H1 (cell line): ENCODE data around the gene MTFMT. TPM values are rescaled to one million over a fixed set of nuclear protein-coding genes. Genes with fewer than 3 reads are reported as not detected.

Experiments used
- CTCF ChIA-PET: fragments of 300-600 bp; sonication (Branson Sonifier 250); formaldehyde crosslinking; loops from one replicate; lab custom pipeline; 2021; ENCODE audit not compliant: partially characterized antibody; lab: Charles Lee
- POLR2A ChIA-PET: fragments of 300-600 bp; sonication (Branson Sonifier 250); formaldehyde crosslinking; loops from one replicate; lab custom pipeline; 2021; ENCODE audit warnings: inconsistent platforms; ENCODE audit not compliant: partially characterized antibody; lab: Charles Lee
- DNase-seq, 2 experiments: peaks; one replicate each; pipeline versions ENCODE4 v3.0.0 to v3.0.0-alpha.2; 2010 to 2022; ENCODE audit warnings: low spot score in 2 of 2, low read depth in 1 of 2, mixed read lengths in 1 of 2
- FAIRE-seq: peaks from 2 replicates; lab custom pipeline; 2011; peaks lifted over from hg19 to GRCh38; lab: Jason Lieb, UNC
- H2AFZ ChIP-seq: 2 replicates; pipeline ENCODE4 v1.8.1; 2012; ENCODE audit warnings: low read length, inconsistent platforms
- H2AK5ac ChIP-seq: 2 replicates; pipeline ENCODE4 v1.6.1; 2013; ENCODE audit warnings: low read depth, low read length
- H2BK120ac ChIP-seq: replicated peaks from 2 replicates; pipeline ENCODE3; 2013; ENCODE audit warnings: low read depth, low read length, inconsistent platforms
- H2BK12ac ChIP-seq: 2 replicates; pipeline ENCODE4 v1.6.1; 2013; ENCODE audit warnings: low read depth, low read length
- H2BK15ac ChIP-seq: 2 replicates; pipeline ENCODE4 v1.6.1; 2013; ENCODE audit warnings: low read length
- H2BK20ac ChIP-seq: 2 replicates; pipeline ENCODE4 v1.6.1; 2013; ENCODE audit warnings: low read length
- H2BK5ac ChIP-seq: 2 replicates; pipeline ENCODE4 v1.6.1; 2013; ENCODE audit warnings: low read depth, low read length
- H3K14ac ChIP-seq: 2 replicates; pipeline ENCODE4 v1.6.1; 2013; ENCODE audit warnings: inconsistent platforms; ENCODE audit not compliant: insufficient read length
- H3K18ac ChIP-seq: 2 replicates; pipeline ENCODE4 v1.6.1; 2013; ENCODE audit warnings: low read length; ENCODE audit errors: extremely low read depth
- H3K23ac ChIP-seq: 2 replicates; pipeline ENCODE4 v1.6.1; 2013; ENCODE audit warnings: inconsistent platforms; ENCODE audit not compliant: insufficient read length
- H3K23me2 ChIP-seq: 2 replicates; pipeline ENCODE4 v1.6.1; 2013; ENCODE audit warnings: low read depth, low read length
- H3K27ac ChIP-seq: 2 replicates; pipeline ENCODE4 v1.6.1; 2011; ENCODE audit warnings: low read depth, low read length, inconsistent platforms
- H3K27me3 ChIP-seq, 4 experiments: replicated peaks in 1 of 4; 1 replicate in 1 of 4; 2 replicates in 3 of 4; pipeline versions ENCODE4 v1.6.1 to v1.8.1; 2011 to 2013; ENCODE audit warnings: low read length in 3 of 4, mild to moderate bottlenecking in 3 of 4, inconsistent platforms in 2 of 4, mixed read lengths in 2 of 4, moderate library complexity in 1 of 4; ENCODE audit not compliant: control insufficient read depth in 3 of 4, insufficient read depth in 3 of 4; ENCODE audit errors: extremely low read depth in 1 of 4
- H3K36me3 ChIP-seq, 4 experiments: 2 replicates each; pipeline versions ENCODE4 v1.6.1 to v1.8.1; 2011 to 2013; ENCODE audit warnings: mild to moderate bottlenecking in 4 of 4, low read length in 3 of 4, moderate library complexity in 2 of 4, control low read depth in 1 of 4, inconsistent platforms in 1 of 4; ENCODE audit not compliant: insufficient read depth in 4 of 4, control insufficient read depth in 2 of 4
- H3K4ac ChIP-seq: replicated peaks from 2 replicates; pipeline ENCODE3; 2013; ENCODE audit warnings: low read length, low read depth, mixed read lengths, inconsistent platforms; ENCODE audit not compliant: insufficient read length
- H3K4me1 ChIP-seq, 4 experiments: replicated peaks in 1 of 4; 1 replicate in 1 of 4; 2 replicates in 3 of 4; pipeline versions ENCODE4 v1.6.1 to v1.8.1; 2011 to 2013; ENCODE audit warnings: low read length in 3 of 4, inconsistent platforms in 2 of 4, mixed read lengths in 1 of 4; ENCODE audit not compliant: insufficient read depth in 4 of 4, control insufficient read depth in 3 of 4
- H3K4me2 ChIP-seq, 2 experiments: 2 replicates each; pipeline versions ENCODE4 v1.6.1 to v1.8.1; 2011 to 2013; ENCODE audit warnings: low read depth in 2 of 2, low read length in 2 of 2, control low read depth in 1 of 2, inconsistent platforms in 1 of 2, mild to moderate bottlenecking in 1 of 2; ENCODE audit not compliant: insufficient read depth in 1 of 2
- H3K4me3 ChIP-seq, 4 experiments: fragments of 200-600, 300-600 bp in 1 of 4; sonication (generic), shearing (Covaris generic), sonication (Bioruptor Twin) in 1 of 4; 2 replicates each; pipeline versions ENCODE4 v1.5.1 to v1.8.1; 2011 to 2016; ENCODE audit warnings: low read length in 4 of 4, low read depth in 3 of 4, control low read depth in 2 of 4, inconsistent platforms in 2 of 4, mild to moderate bottlenecking in 2 of 4, mixed read lengths in 1 of 4, moderate library complexity in 1 of 4; ENCODE audit not compliant: insufficient read depth in 2 of 4; ENCODE audit errors: extremely low read depth in 1 of 4
- H3K56ac ChIP-seq: replicated peaks from 2 replicates; pipeline ENCODE3; 2013; ENCODE audit warnings: low read depth, mild to moderate bottlenecking, mixed read lengths, low read length, inconsistent platforms; ENCODE audit not compliant: insufficient read length
- H3K79me1 ChIP-seq: 2 replicates; pipeline ENCODE4 v1.6.1; 2013; ENCODE audit warnings: low read depth, low read length, control low read depth
- H3K79me2 ChIP-seq, 2 experiments: 2 replicates each; pipeline versions ENCODE4 v1.6.1 to v1.8.1; 2012 to 2013; ENCODE audit warnings: low read length in 2 of 2, mild to moderate bottlenecking in 2 of 2, inconsistent platforms in 1 of 2; ENCODE audit not compliant: insufficient read depth in 2 of 2, control insufficient read depth in 1 of 2
- H3K9ac ChIP-seq, 4 experiments: replicated peaks in 1 of 4; 1 replicate in 1 of 4; 2 replicates in 3 of 4; pipeline versions ENCODE4 v1.6.1 to v1.8.1; 2011 to 2013; ENCODE audit warnings: low read depth in 3 of 4, low read length in 3 of 4, control low read depth in 2 of 4, mild to moderate bottlenecking in 2 of 4, moderate library complexity in 2 of 4, inconsistent platforms in 1 of 4; ENCODE audit errors: extremely low read depth in 1 of 4
- H3K9me3 ChIP-seq, 2 experiments: 2 replicates each; pipeline versions ENCODE4 v1.6.1 to v1.8.1; 2012 to 2013; ENCODE audit warnings: mild to moderate bottlenecking in 2 of 2, moderate library complexity in 2 of 2, control low read depth in 1 of 2, inconsistent platforms in 1 of 2, low read depth in 1 of 2, low read length in 1 of 2, mixed read lengths in 1 of 2; ENCODE audit not compliant: insufficient read depth in 2 of 2
- H4K20me1 ChIP-seq, 2 experiments: replicated peaks in 1 of 2; 2 replicates each; pipeline versions ENCODE3 to v1.8.1; 2011 to 2013; ENCODE audit warnings: inconsistent platforms in 2 of 2, low read length in 2 of 2, mild to moderate bottlenecking in 1 of 2; ENCODE audit not compliant: insufficient read depth in 2 of 2, control insufficient read depth in 1 of 2
- H4K5ac ChIP-seq: 2 replicates; pipeline ENCODE4 v1.6.1; 2013; ENCODE audit warnings: low read length, low read depth, mixed read lengths, inconsistent platforms; ENCODE audit not compliant: insufficient read length
- H4K8ac ChIP-seq: 2 replicates; pipeline ENCODE4 v1.8.0; 2013; ENCODE audit warnings: mild to moderate bottlenecking, moderate library complexity, low read length, inconsistent platforms; ENCODE audit not compliant: insufficient read depth; ENCODE audit errors: extremely low read depth
- H4K91ac ChIP-seq: replicated peaks from 2 replicates; pipeline ENCODE3; 2013; ENCODE audit warnings: low read length, mixed read lengths, inconsistent platforms; ENCODE audit not compliant: insufficient read length
- E2F6 ChIP-seq: IDR thresholded peaks from 2 replicates; pipeline ENCODE4 v1.6.1; 2012; ENCODE audit warnings: inconsistent platforms
- KDM1A ChIP-seq: fragments of 200-600, 300-600 bp; sonication (generic); IDR thresholded peaks from 2 replicates; pipeline ENCODE4 v1.7.1; 2016; ENCODE audit warnings: mild to moderate bottlenecking, low read length, borderline replicate concordance
- NRF1 ChIP-seq: IDR thresholded peaks from 2 replicates; pipeline ENCODE4 v1.6.1; 2011; ENCODE audit warnings: mild to moderate bottlenecking, low read depth, low read length, improper control_type of control experiment
- PHF8 ChIP-seq: fragments of 200-600 bp; sonication (generic); conservative IDR thresholded peaks from 2 replicates; pipeline ENCODE4 v1.7.1; 2012; ENCODE audit warnings: low read depth, mild to moderate bottlenecking, inconsistent platforms, low read length, moderate library complexity
- SIX5 ChIP-seq: IDR thresholded peaks from 2 replicates; pipeline ENCODE4 v1.6.1; 2011; ENCODE audit warnings: mild to moderate bottlenecking, low read depth, low read length
- SP1 ChIP-seq: IDR thresholded peaks from 2 replicates; pipeline ENCODE4 v1.6.1; 2011; ENCODE audit warnings: low read depth, low read length
- TAF7 ChIP-seq: optimal IDR thresholded peaks from 2 replicates; pipeline ENCODE3; 2011; ENCODE audit warnings: low read depth, mild to moderate bottlenecking, inconsistent platforms, low read length, moderate library complexity, borderline replicate concordance
- USF2 ChIP-seq: IDR thresholded peaks from 2 replicates; pipeline ENCODE4 v1.6.1; 2011; ENCODE audit warnings: low read length, improper control_type of control experiment
- YY1 ChIP-seq: IDR thresholded peaks from 2 replicates; pipeline ENCODE4 v1.6.1; 2011; ENCODE audit warnings: low read depth, mild to moderate bottlenecking, low read length
- WGBS, 2 experiments: shearing (Covaris generic) in 1 of 2; methylation state at CpG; one replicate each; pipeline versions ENCODE4 v1.1.6 to v1.1.7; 2013 to 2015; ENCODE audit warnings: low lambda C conversion rate in 2 of 2, mixed read lengths in 2 of 2, inconsistent platforms in 1 of 2, low coverage in 1 of 2, missing lambda C conversion rate in 1 of 2; ENCODE audit not compliant: insufficient replicate concordance in 2 of 2, insufficient coverage in 1 of 2, insufficient read length in 1 of 2; ENCODE audit errors: extremely low coverage in 1 of 2, missing lambda C conversion rate in 1 of 2; 5-methylcytosine and 5-hydroxymethylcytosine counted together
- polyA plus RNA-seq, 7 experiments: library from polyadenylated mRNA; depleted of rRNA in 3 of 7; stranded (reverse) in 5 of 7; unstranded in 2 of 7; fragments of >200 nt in 5 of 7; fragments of 200-250 nt in 2 of 7; gene quantifications; 1 replicate in 5 of 7; 2 replicates in 1 of 7; 4 replicates in 1 of 7; pipeline versions ENCODE4 v1.2.1 to v1.2.3, GENCODE V29; 2011 to 2013; ENCODE audit warnings: missing spikeins in 2 of 7, mixed read lengths in 2 of 7
- total RNA-seq: library from RNA; stranded (reverse); fragmentation: NEBNext Ultra II Directional; extraction: Animal tissue kit (Norgen Biotek cat#: 25700); gene quantifications from 2 replicates; pipeline ENCODE4 v1.2.1, GENCODE V29; 2021
- TF ChIP-seq, protein P1 (sequence below), 3 experiments: IDR thresholded peaks; 1 replicate in 2 of 3; 2 replicates in 1 of 3; pipeline versions ENCODE4 v1.5.1 to v1.6.1; 2011; ENCODE audit warnings: low read length in 3 of 3, mild to moderate bottlenecking in 3 of 3, inconsistent platforms in 2 of 3, low read depth in 1 of 3, moderate library complexity in 1 of 3; ENCODE audit not compliant: insufficient read depth in 1 of 3; ENCODE audit errors: control extremely low read depth in 1 of 3

The MTFMT gene
- total and polyA plus RNA-seq, 2 of the 8 experiments (the other 6 are each of a cell fraction or from before 2014, with no cell fraction given) = 7.7 to 20.8 TPM

DNA sequence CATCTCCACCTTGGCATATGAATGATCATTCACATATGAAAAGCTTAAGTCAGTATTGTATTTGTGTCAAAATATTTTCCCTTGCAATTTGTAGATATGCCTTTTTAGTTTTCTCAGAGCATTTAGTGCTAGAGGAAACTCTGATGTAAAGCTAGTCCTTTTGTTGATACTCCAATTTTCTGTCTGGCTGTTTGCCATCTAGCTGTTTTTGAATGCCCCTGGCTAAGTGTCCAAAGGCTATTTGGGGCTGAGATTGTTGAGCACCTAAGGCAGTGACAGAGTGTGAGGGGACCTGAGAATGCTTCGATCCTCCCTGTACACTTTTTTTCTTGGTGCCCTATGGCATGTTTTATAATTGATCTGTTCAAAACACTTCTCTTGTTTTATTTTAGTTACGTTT is 18.8 kb upstream of the MTFMT start:
- no peaks in the 10 kb centered on the region for H3K23me2 ChIP-seq
- WGBS, 2 experiments = 76% methylated on average over 2 of the region's 2 CpGs; no CpG with 5 or more reads in 1 of the 2 experiments
- H3K18ac ChIP-seq = no peak overlapping the region
- H2BK20ac ChIP-seq = no peak overlapping the region
- POLR2A ChIA-PET = interaction anchor here (1.0 kb wide), 1 partner anchor 9 kb away, joined by 3 read pairs; no protein-coding TSS in a partner anchor
- H3K9me3 ChIP-seq = no peaks in the 10 kb centered on the region
- no peaks in the 10 kb centered on the region; a peak in 2 of 7 replicates for H3K27me3 ChIP-seq
- no peaks in the 10 kb centered on the region for H3K79me2 ChIP-seq
- H3K4ac ChIP-seq = no peak overlapping the region
- H3K4me2 ChIP-seq = no peak overlapping the region
- H3K14ac ChIP-seq = no peak overlapping the region
- no peaks in the 10 kb centered on the region for H4K20me1 ChIP-seq
- DNase-seq = no peak
- no peak overlapping the region for H4K8ac ChIP-seq
- H2BK120ac ChIP-seq = no peak overlapping the region
- H3K4me1 ChIP-seq = no peaks in the 10 kb centered on the region; a peak in 1 of 7 replicates
- H4K5ac ChIP-seq = no peak overlapping the region
- H3K79me1 ChIP-seq = no peaks in the 10 kb centered on the region
- no peak overlapping the region for H3K23ac ChIP-seq
- no peak overlapping the region for H4K91ac ChIP-seq
- H3K27ac ChIP-seq = no peak overlapping the region
- no peak overlapping the region for H3K4me3 ChIP-seq
- H3K9ac ChIP-seq = no peak overlapping the region
- H2AFZ ChIP-seq = no peak overlapping the region
- H2BK12ac ChIP-seq = no peak overlapping the region
- H2BK5ac ChIP-seq = no peak overlapping the region
- no peaks in the 10 kb centered on the region for H3K36me3 ChIP-seq
- no peak overlapping the region for H2AK5ac ChIP-seq
- no peak for FAIRE-seq
- no peak overlapping the region for H3K56ac ChIP-seq
- CTCF ChIA-PET = interaction anchor here (0.6 to 33.2 kb wide), 8 partner anchors 14 to 1635 kb away, joined by 3 to 1213 read pairs (median 4); partner anchors contain the start of genes KBTBD13 and RASL12
- no peak overlapping the region for H2BK15ac ChIP-seq
- TF ChIP-seq SIX5 (no peak), USF2 (no peak), SP1 (no peak), YY1 (no peak), TAF7 (no peak), KDM1A (no peak), NRF1 (no peak), E2F6 (no peak), PHF8 (no peak)
- TF ChIP-seq, protein P1, sequence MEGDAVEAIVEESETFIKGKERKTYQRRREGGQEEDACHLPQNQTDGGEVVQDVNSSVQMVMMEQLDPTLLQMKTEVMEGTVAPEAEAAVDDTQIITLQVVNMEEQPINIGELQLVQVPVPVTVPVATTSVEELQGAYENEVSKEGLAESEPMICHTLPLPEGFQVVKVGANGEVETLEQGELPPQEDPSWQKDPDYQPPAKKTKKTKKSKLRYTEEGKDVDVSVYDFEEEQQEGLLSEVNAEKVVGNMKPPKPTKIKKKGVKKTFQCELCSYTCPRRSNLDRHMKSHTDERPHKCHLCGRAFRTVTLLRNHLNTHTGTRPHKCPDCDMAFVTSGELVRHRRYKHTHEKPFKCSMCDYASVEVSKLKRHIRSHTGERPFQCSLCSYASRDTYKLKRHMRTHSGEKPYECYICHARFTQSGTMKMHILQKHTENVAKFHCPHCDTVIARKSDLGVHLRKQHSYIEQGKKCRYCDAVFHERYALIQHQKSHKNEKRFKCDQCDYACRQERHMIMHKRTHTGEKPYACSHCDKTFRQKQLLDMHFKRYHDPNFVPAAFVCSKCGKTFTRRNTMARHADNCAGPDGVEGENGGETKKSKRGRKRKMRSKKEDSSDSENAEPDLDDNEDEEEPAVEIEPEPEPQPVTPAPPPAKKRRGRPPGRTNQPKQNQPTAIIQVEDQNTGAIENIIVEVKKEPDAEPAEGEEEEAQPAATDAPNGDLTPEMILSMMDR (IDR thresholded peaks at IDR 0.05; ENCODE audit: control extremely low read depth in 1 of 3, insufficient read depth in 1 of 3, low read depth in 1 of 3, low read length in 3 of 3) = no peak
